ENCODE measurements around the gene IPCEF1.
"Not testable (repeated sequence)": the region's sequence is repeated elsewhere in the genome, so short reads cannot be mapped to it uniquely, and the experiment has no call there.

Gene IPCEF1

GRCh38 chr6:154341336-154341735 lies 15.3 kb downstream of the IPCEF1 start:
- no peak overlapping the region for H3K4me3 Mint-ChIP-seq
- peaks cover 3% of the 10 kb centered on the region for H3K9me3 Mint-ChIP-seq
- H3K27me3 Mint-ChIP-seq: no peaks in the 10 kb centered on the region
- intact Hi-C loops (cut with micrococcal nuclease): no loop called here
- peak overlapping the region; percentile 77 for H3K27ac Mint-ChIP-seq
- peaks cover 78% of the 10 kb centered on the region for H3K4me1 Mint-ChIP-seq (ENCODE audit: low read depth)
- H3K36me3 Mint-ChIP-seq (ENCODE audit: low read depth): peaks cover 21% of the 10 kb centered on the region

DNA sequence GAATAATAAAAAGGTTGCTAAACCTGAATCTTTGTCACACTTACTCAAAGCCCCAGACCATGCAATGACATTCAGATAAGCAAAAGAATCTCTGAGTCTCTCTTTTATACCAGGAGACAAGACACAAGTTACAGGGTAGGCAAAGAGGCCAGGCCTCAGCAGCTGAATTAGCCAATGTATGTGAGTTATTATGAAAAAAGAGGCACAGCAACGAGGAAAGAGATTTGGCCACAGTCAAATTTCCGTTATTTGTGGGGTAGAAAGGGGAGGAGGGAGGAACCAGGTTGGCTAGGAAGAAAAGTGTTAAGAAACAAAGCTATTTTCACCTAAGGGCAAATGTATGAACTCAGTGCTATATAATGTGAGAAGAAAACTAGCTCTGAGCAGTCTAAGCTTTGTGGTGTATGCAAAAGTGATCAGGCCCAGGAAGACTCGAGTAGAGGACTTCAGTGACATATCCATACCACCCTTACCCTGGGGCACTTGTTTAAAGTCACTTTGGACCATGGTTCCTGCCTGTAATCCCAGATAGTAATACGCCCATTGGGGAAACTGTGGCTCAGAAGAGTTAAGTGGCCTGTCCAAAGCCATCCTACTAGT lies 19.1 kb downstream of the IPCEF1 start:
- no peaks in the 10 kb centered on the region for H3K36me3 Mint-ChIP-seq (ENCODE audit: low read depth)
- H3K4me3 Mint-ChIP-seq: no peak overlapping the region
- intact Hi-C loops (cut with micrococcal nuclease): no loop called here
- no peaks in the 10 kb centered on the region for H3K9me3 Mint-ChIP-seq
- H3K4me1 Mint-ChIP-seq (ENCODE audit: low read depth): peaks cover 80% of the 10 kb centered on the region
- no peaks in the 10 kb centered on the region for H3K27me3 Mint-ChIP-seq
- H3K27ac Mint-ChIP-seq: peak overlapping the region; percentile 84

DNA sequence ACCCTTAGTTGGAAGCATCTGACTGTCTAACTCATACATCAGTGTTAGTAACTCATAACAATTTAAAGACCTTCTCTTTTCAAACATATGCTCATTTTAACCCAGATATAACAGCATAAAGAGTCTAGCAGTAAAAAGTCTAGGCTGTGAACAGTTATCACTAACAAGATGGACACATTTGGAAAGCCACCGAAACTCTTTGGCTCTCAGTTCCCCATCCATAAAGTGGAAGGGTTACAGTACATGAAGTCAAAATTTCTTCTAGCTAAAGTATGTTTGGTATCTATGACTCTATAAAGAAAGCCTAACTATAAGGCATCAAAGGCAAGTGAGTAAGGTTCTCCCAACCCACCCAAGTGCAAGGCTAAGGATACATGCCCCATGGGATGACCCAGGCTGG lies 22.5 kb downstream of the IPCEF1 start:
- H3K27me3 Mint-ChIP-seq; H3K4me3 Mint-ChIP-seq; intact Hi-C loops (cut with micrococcal nuclease); H3K9me3 Mint-ChIP-seq: not testable (repeated sequence)
- H3K36me3 Mint-ChIP-seq (ENCODE audit: low read depth): peaks cover 25% of the 10 kb centered on the region
- H3K4me1 Mint-ChIP-seq (ENCODE audit: low read depth): peaks cover 88% of the 10 kb centered on the region
- H3K27ac Mint-ChIP-seq: peak overlapping the region; percentile 55

GRCh38 chr6:154331750-154332149 lies 24.9 kb downstream of the IPCEF1 start:
- Mint-ChIP-seq H3K36me3 (ENCODE audit: low read depth) (peaks cover 26% of the 10 kb centered on the region), H3K4me3 (no peak overlapping the region), H3K27ac (no peak overlapping the region), H3K27me3 (no peaks in the 10 kb centered on the region), H3K9me3 (no peaks in the 10 kb centered on the region), H3K4me1 (ENCODE audit: low read depth) (peaks cover 79% of the 10 kb centered on the region)
- intact Hi-C loops (cut with micrococcal nuclease): no loop called here

GRCh38 chr6:154329350-154330170 lies 27.0 kb downstream of the IPCEF1 start:
- Mint-ChIP-seq H3K4me3 (no peak overlapping the region), H3K4me1 (ENCODE audit: low read depth) (peaks cover 68% of the 10 kb centered on the region), H3K27ac (peak overlapping the region; percentile 24), H3K9me3 (no peaks in the 10 kb centered on the region), H3K36me3 (ENCODE audit: low read depth) (peaks cover 26% of the 10 kb centered on the region), H3K27me3 (no peaks in the 10 kb centered on the region)
- intact Hi-C loops (cut with micrococcal nuclease): loop anchor here (10.0 kb wide), 1 partner anchor 985 kb away; the partner anchor contains the start of gene TFB1M

GRCh38 chr6:154327313-154327712 lies 29.3 kb downstream of the IPCEF1 start:
- not testable (repeated sequence) for H3K4me3 Mint-ChIP-seq, H3K27me3 Mint-ChIP-seq, H3K9me3 Mint-ChIP-seq, H3K27ac Mint-ChIP-seq
- Mint-ChIP-seq H3K4me1 (ENCODE audit: low read depth) (peaks cover 55% of the 10 kb centered on the region), H3K36me3 (ENCODE audit: low read depth) (peaks cover 36% of the 10 kb centered on the region)
- intact Hi-C loops (cut with micrococcal nuclease): loop anchor here (10.0 kb wide), 1 partner anchor 987 kb away; the partner anchor contains the start of gene TFB1M

DNA sequence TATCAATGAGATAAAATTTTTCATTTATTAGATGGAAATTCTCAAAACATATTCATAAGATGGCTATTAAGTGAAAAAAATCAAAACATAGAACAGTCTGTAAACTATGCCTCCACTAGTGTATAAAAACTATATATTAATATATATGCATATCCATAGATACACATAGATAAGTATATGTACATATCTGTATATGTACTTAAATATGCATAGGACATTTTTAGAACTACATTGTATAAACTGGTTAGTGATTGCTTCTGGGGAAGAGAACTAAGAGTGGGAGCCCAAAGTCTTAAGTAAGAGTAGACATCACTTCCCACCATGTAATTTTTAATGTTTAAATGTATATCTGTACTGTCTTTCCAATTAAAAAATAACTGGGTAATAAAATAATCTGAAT lies 31.5 kb downstream of the IPCEF1 start:
- Mint-ChIP-seq H3K4me3 (no peak overlapping the region), H3K27me3 (no peaks in the 10 kb centered on the region), H3K9me3 (no peaks in the 10 kb centered on the region), H3K36me3 (ENCODE audit: low read depth) (peaks cover 21% of the 10 kb centered on the region), H3K27ac (no peak overlapping the region), H3K4me1 (ENCODE audit: low read depth) (peaks cover 34% of the 10 kb centered on the region)
- intact Hi-C loops (cut with micrococcal nuclease): loop anchor here (10.0 kb wide), 1 partner anchor 990 kb away; the partner anchor contains the start of gene TFB1M

DNA sequence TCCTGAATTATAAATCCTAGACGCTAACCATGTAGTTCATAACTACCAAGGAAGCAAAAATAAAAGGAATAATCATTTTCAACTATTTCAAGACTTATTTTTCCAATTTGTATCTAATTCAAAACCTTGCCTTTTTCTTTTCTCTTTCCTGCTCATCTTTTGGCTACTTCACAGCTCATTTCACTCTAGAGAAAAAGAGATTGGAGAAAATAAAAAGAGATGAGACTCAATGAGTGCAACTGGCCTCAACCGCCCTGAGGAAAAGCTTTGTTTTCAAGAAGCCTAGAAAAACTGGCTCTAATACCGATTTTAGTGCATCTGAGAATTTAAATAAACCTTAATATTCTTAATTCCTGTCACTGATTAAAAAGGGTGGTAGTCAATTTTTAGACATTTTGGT lies 36.4 kb downstream of the IPCEF1 start:
- no peak overlapping the region for H3K4me3 Mint-ChIP-seq
- intact Hi-C loops (cut with micrococcal nuclease): loop anchor here (10.0 kb wide), 1 partner anchor 995 kb away; the partner anchor contains the start of gene TFB1M
- no peaks in the 10 kb centered on the region for H3K9me3 Mint-ChIP-seq
- no peak overlapping the region for H3K27ac Mint-ChIP-seq
- H3K36me3 Mint-ChIP-seq (ENCODE audit: low read depth): peaks cover 15% of the 10 kb centered on the region
- no peaks in the 10 kb centered on the region for H3K27me3 Mint-ChIP-seq
- peaks cover 23% of the 10 kb centered on the region for H3K4me1 Mint-ChIP-seq (ENCODE audit: low read depth)

DNA sequence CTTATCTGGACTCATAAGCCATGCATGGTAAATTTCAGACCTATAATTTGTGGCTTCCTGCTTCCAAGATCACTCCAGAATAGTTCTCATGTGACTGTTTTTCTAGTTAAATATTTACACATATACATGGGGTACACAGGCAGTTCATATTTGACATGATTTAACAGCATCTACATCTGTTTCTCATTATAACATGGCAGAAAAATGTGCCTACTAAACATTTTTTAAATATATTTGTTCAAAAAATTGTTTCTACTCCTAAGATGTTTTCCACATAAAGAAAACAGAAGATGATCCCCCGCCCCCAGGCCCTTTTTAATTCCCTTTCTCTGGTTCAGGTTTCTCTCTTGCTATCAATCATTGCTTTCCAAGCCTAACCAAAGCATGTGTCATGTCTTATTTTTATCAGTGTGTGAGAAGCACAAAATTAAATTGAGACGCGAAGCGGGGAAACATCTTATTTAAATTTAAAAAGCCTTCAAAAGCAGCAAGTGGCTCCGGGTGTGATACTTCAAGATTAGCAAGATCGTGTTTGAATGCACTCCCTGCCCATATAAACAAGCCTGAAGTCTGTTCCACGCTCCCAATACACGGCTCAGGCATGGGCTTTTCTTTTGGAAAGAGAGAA lies 37.3 kb downstream of the IPCEF1 start:
- H3K4me3 Mint-ChIP-seq: no peak overlapping the region
- peaks cover 23% of the 10 kb centered on the region for H3K4me1 Mint-ChIP-seq (ENCODE audit: low read depth)
- peak overlapping the region; percentile 27 for H3K27ac Mint-ChIP-seq
- peaks cover 15% of the 10 kb centered on the region for H3K36me3 Mint-ChIP-seq (ENCODE audit: low read depth)
- H3K27me3 Mint-ChIP-seq: no peaks in the 10 kb centered on the region
- intact Hi-C loops (cut with micrococcal nuclease): no loop called here
- H3K9me3 Mint-ChIP-seq: no peaks in the 10 kb centered on the region

DNA sequence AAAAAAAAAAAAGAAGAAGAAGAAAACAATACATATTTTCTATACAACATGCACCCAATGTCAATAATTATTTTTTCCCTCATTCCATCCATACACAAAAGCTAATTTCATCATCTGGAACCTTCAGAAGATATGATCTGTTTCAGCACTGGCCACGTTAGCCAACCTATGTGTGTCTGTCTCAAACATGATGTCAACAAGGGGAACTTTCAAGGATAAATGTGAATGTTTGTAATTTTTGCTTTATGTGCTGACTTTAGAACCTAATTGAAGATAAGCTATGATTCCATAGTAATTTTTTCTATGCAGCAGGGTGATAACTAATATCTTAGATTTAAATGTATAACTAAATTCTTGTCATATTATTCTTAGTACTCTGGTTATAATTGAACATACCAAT lies 37.9 kb downstream of the IPCEF1 start:
- H3K27me3 Mint-ChIP-seq: no peaks in the 10 kb centered on the region
- intact Hi-C loops (cut with micrococcal nuclease): no loop called here
- H3K9me3 Mint-ChIP-seq: no peaks in the 10 kb centered on the region
- peaks cover 22% of the 10 kb centered on the region for H3K4me1 Mint-ChIP-seq (ENCODE audit: low read depth)
- H3K27ac Mint-ChIP-seq: no peak overlapping the region
- peaks cover 13% of the 10 kb centered on the region for H3K36me3 Mint-ChIP-seq (ENCODE audit: low read depth)
- H3K4me3 Mint-ChIP-seq: no peak overlapping the region

GRCh38 chr6:154316131-154316530 lies 40.5 kb downstream of the IPCEF1 start:
- Mint-ChIP-seq H3K4me1 (ENCODE audit: low read depth) (peaks cover 22% of the 10 kb centered on the region), H3K27ac (no peak overlapping the region), H3K9me3 (peaks cover 10% of the 10 kb centered on the region), H3K4me3 (no peak overlapping the region), H3K27me3 (no peaks in the 10 kb centered on the region), H3K36me3 (ENCODE audit: low read depth) (peaks cover 14% of the 10 kb centered on the region)
- intact Hi-C loops (cut with micrococcal nuclease): no loop called here

- intact Hi-C loops (cut with micrococcal nuclease): no loop called here
- Mint-ChIP-seq H3K9me3 (peaks cover 11% of the 10 kb centered on the region), H3K4me3 (no peak overlapping the region), H3K27ac (no peak overlapping the region), H3K27me3 (no peaks in the 10 kb centered on the region), H3K36me3 (ENCODE audit: low read depth) (peaks cover 28% of the 10 kb centered on the region), H3K4me1 (ENCODE audit: low read depth) (peaks cover 26% of the 10 kb centered on the region)
These were observed 42.5 kb downstream of the IPCEF1 start for GRCh38 chr6:154314084-154314483.

DNA sequence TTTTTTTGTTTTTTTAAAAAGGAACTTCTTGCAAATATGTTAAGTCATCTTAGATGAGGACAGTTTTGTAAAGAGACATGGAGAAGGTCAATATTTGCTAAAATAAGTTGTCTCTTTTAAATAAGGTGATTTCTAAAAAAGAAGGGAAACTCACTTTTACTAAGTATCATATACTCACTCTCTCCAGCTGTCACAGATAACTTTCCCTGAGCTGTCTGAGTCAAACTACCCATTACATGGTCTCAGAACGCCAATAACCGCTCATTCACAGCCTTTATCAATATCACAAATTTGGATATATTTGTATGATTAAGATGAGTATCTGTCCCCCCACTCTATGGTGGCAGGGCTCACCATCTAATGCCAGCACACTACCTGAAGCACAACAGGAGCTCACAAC lies 47.6 kb downstream of the IPCEF1 start:
- H3K36me3 Mint-ChIP-seq (ENCODE audit: low read depth): peaks cover 49% of the 10 kb centered on the region
- H3K4me1 Mint-ChIP-seq (ENCODE audit: low read depth): peaks cover 65% of the 10 kb centered on the region
- H3K4me3 Mint-ChIP-seq: no peak overlapping the region
- intact Hi-C loops (cut with micrococcal nuclease): no loop called here
- no peaks in the 10 kb centered on the region for H3K27me3 Mint-ChIP-seq
- no peak overlapping the region for H3K27ac Mint-ChIP-seq
- H3K9me3 Mint-ChIP-seq: peaks cover 21% of the 10 kb centered on the region

Data from dendritic cell treated with granulocyte-macrophage colony-stimulating factor and Interleukin-4, amounts not matched to agents 40 ng/mL and 50 ng/mL, for 4 days (primary cell).